ENCODE measurements around the gene NFE2L2. TPM values are rescaled to one million over a fixed set of nuclear protein-coding genes. Genes with fewer than 3 reads are reported as not detected.
A peak's percentile ranks its signal among the peaks of the same experiment; 100 is the strongest.
"Not testable (repeated sequence)": the region's sequence is repeated elsewhere in the genome, so short reads cannot be mapped to it uniquely, and the experiment has no call there.

NFE2L2 gene
- total and polyA plus RNA-seq, 7 donors = 46.7 to 103 (median 88.3) TPM

- peak in 1 of 4 donors; percentile 5 for TF ChIP-seq POLR2AphosphoS5 (IDR thresholded peaks at IDR 0.05)
- TF ChIP-seq POLR2A (IDR thresholded peaks at IDR 0.05) = no peak
- TF ChIP-seq CTCF (IDR thresholded peaks at IDR 0.05) = no peak
- no peak for TF ChIP-seq EP300 (IDR thresholded peaks at IDR 0.05)
- Histone ChIP-seq H3K4me1 (peaks cover 0 to 27% (median 19%) of the 10 kb centered on the region in 4 donors), H3K27me3 (no peaks in the 10 kb centered on the region), H3K27ac (no peak overlapping the region), H3K36me3 (peaks cover 17 to 59% (median 24%) of the 10 kb centered on the region in 4 donors), H3K4me3 (no peak overlapping the region), H3K9me3 (no peaks in the 10 kb centered on the region)
- DNase-seq = no peak
- intact Hi-C loops (cut with DNase I) = no loop called here
- 92 to 93% methylated on average over 3 of the region's 3 CpGs for WGBS, 2 donors
Measured at GRCh38 chr2:177231270-177231669, 33.3 kb downstream of the NFE2L2 start.

GRCh38 chr2:177229442-177230242, 34.9 kb downstream of the NFE2L2 start:
- no peak overlapping the region for H3K27ac ChIP-seq
- peaks cover 0 to 11% (median 8%) of the 10 kb centered on the region in 4 donors for H3K4me1 ChIP-seq

GRCh38 chr2:177225965-177226360, 38.6 kb downstream of the NFE2L2 start:
- WGBS, 2 donors = 80 to 91% methylated on average over 2 of the region's 2 CpGs

More at GRCh38 chr2:177229442-177230242, 34.9 kb downstream of the NFE2L2 start:
- no peak for DNase-seq
- Histone ChIP-seq H3K27me3 (no peaks in the 10 kb centered on the region), H3K9me3 (no peaks in the 10 kb centered on the region), H3K4me3 (no peak overlapping the region), H3K36me3 (peaks cover 17 to 65% (median 24%) of the 10 kb centered on the region in 4 donors)
- WGBS, 2 donors = 91 to 92% methylated on average over 8 of the region's 8 CpGs
- intact Hi-C loops (cut with DNase I) = no loop called here
- TF ChIP-seq EP300 (IDR thresholded peaks at IDR 0.05) (no peak), POLR2AphosphoS5 (IDR thresholded peaks at IDR 0.05) (peak in 2 of 4 donors; percentile 1 to 26)

GRCh38 chr2:177223436-177223835, 41.1 kb downstream of the NFE2L2 start:
- Histone ChIP-seq H3K4me1 (peaks cover 0 to 22% (median 17%) of the 10 kb centered on the region in 4 donors), H3K36me3 (peaks cover 2 to 65% (median 31%) of the 10 kb centered on the region in 4 donors)
- H3K9me3 ChIP-seq; H3K27ac ChIP-seq; intact Hi-C loops (cut with DNase I); H3K4me3 ChIP-seq; DNase-seq; H3K27me3 ChIP-seq: not testable (repeated sequence)

More at GRCh38 chr2:177225965-177226360, 38.6 kb downstream of the NFE2L2 start:
- Histone ChIP-seq H3K9me3 (no peaks in the 10 kb centered on the region), H3K27ac (no peak overlapping the region), H3K36me3 (peaks cover 0 to 62% (median 24%) of the 10 kb centered on the region in 4 donors), H3K4me1 (peaks cover 0 to 6% (median 1%) of the 10 kb centered on the region in 4 donors), H3K27me3 (no peaks in the 10 kb centered on the region), H3K4me3 (no peak overlapping the region)
- no peak for TF ChIP-seq POLR2AphosphoS5 (IDR thresholded peaks at IDR 0.05)
- TF ChIP-seq EP300 (IDR thresholded peaks at IDR 0.05) = no peak
- no peak for TF ChIP-seq CTCF (IDR thresholded peaks at IDR 0.05)
- no peak for TF ChIP-seq POLR2A (IDR thresholded peaks at IDR 0.05)
- no peak for DNase-seq
- intact Hi-C loops (cut with DNase I) = no loop called here

- no peaks in the 10 kb centered on the region for H3K9me3 ChIP-seq
- intact Hi-C loops (cut with DNase I) = no loop called here
- no peak for DNase-seq
- TF ChIP-seq POLR2A (IDR thresholded peaks at IDR 0.05) = no peak
- no peak for TF ChIP-seq EP300 (IDR thresholded peaks at IDR 0.05)
- no peak for TF ChIP-seq CTCF (IDR thresholded peaks at IDR 0.05)
- TF ChIP-seq POLR2AphosphoS5 (IDR thresholded peaks at IDR 0.05) = no peak
- 81 to 87% methylated on average over 3 of the region's 3 CpGs for WGBS, 2 donors
- peaks cover 0 to 35% (median 32%) of the 10 kb centered on the region in 4 donors for H3K4me1 ChIP-seq
- no peak overlapping the region for H3K4me3 ChIP-seq
- peak overlapping the region in 1 of 4 donors; percentile 1 for H3K27ac ChIP-seq
- no peaks in the 10 kb centered on the region for H3K27me3 ChIP-seq
- H3K36me3 ChIP-seq = peaks cover 14 to 80% (median 45%) of the 10 kb centered on the region in 4 donors
Measured at GRCh38 chr2:177221970-177222369, 42.6 kb downstream of the NFE2L2 start.

All from sigmoid colon (tissue), 7 donors.